AG09309 (cell line): ENCODE results near the gene CCDC137.

ENCODE experiments used
- DNase-seq: peaks from one replicate; pipeline ENCODE4 v3.0.0-alpha.2; 2010; ENCODE audit warnings: low read depth
- H3K4me3 ChIP-seq: 2 replicates; pipeline ENCODE4 v1.5.1; 2011; ENCODE audit warnings: mild to moderate bottlenecking, low read depth, low read length, moderate library complexity; ENCODE audit not compliant: control insufficient read depth
- TF ChIP-seq, protein P1 (sequence below): IDR thresholded peaks from 2 replicates; pipeline ENCODE4 v1.5.1; 2011; ENCODE audit warnings: mild to moderate bottlenecking, low read depth, low read length, inconsistent platforms; ENCODE audit not compliant: insufficient read depth, control insufficient read depth; ENCODE audit errors: missing control alignments

Gene CCDC137

DNA sequence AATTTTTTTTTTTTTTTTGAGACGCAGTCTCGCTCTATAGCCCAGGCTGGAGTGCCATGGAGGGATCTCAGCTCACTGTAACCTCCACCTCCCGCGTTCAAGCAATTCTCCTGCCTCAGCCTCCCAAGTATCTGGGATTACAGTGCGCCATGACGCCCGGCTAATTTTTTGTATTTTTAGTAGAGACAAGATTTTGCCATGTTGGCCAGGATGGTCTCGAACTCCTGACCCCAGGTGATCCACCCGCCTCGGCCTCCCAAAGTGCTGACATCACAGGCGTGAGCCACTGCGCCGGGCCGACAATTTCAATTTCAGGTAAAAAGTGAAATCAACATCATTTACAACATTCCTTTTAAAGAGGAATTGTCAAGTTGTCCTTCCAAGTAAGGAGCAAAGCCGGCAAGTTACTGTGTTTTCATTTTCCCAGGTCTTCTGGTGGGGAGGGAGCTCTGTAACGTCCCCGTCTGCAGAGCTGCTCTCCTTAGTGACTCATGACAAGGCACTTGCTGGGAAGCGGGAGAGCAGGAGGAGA, 30.5 kb upstream of the CCDC137 start:
- H3K4me3 ChIP-seq: peak overlapping the region; percentile 99
- peak; percentile 14 for DNase-seq
- TF ChIP-seq, protein P1, sequence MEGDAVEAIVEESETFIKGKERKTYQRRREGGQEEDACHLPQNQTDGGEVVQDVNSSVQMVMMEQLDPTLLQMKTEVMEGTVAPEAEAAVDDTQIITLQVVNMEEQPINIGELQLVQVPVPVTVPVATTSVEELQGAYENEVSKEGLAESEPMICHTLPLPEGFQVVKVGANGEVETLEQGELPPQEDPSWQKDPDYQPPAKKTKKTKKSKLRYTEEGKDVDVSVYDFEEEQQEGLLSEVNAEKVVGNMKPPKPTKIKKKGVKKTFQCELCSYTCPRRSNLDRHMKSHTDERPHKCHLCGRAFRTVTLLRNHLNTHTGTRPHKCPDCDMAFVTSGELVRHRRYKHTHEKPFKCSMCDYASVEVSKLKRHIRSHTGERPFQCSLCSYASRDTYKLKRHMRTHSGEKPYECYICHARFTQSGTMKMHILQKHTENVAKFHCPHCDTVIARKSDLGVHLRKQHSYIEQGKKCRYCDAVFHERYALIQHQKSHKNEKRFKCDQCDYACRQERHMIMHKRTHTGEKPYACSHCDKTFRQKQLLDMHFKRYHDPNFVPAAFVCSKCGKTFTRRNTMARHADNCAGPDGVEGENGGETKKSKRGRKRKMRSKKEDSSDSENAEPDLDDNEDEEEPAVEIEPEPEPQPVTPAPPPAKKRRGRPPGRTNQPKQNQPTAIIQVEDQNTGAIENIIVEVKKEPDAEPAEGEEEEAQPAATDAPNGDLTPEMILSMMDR: no peak

DNA sequence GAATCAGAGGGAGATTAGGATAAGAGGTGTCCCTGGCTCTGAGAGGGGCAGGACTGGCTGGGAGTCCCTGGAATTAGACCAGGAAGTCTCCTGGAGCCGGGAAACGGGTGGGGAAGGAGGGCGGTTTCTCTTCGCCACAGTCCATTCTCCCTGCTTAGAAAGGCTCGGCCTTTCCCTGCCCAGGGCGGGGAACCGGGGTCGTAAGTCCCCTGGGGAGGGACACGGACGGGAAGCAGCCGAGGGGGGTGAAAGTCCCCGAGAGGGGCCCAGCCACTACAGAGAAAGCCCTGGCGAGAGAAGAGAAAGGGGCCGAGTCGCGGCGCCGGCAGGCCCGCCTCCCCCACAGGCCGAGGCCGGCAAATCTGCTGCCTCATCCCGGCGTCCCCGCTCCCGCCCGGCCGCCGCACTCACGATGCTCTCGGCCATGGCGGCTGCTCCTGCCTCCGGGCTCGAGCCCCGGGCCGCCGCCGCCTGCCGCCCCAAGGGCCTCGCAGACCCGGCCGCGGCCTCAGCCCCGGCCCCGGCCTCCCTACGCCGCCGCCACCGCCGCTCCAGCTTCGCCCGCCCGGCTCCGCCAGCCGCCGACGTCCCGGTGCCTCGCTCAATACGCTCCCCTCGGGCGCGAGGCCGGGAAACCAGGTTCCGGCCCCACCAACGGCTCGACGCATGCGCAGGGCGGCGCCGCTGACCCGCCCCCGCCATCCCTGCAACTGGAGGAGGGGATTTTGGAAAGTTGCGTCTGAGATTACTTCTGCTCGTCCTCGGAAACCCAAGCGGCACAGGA, 29.8 kb upstream of the CCDC137 start, which contains the start of the genes NPLOC4 and TSPAN10:
Gene NPLOC4, minus strand, starts transcription at position 608 of the 784 bp plus-strand sequence. Its CDS starts 182 bp downstream, at position 426.
Gene TSPAN10, plus strand, starts transcription at position 692 of the 784 bp plus-strand sequence. CDS start 5,217 bp downstream, outside the sequence.
- H3K4me3 ChIP-seq: peak within 1 kb of the TSS; percentile 99
- DNase-seq: peak; percentile 20
- TF ChIP-seq, protein P1: no peak

DNA sequence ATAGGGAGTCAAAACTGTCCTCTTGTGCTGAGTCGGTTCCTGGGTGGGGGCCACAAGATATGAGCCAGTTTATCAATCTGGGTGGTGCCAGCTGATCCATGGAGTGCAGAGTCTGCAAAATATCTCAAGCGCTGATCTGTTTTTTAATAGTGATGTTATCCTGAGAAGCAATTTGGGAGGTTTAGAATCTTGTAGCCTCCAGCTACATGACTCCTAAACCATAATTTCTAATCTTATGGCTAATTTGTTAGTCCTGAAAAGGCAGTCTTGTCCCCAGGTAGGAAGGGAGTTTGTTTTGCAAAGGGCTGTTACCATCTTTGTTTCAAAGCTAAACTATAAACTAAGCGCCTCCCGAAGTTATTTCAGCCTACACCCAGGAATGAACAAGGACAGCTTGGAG, 27.9 kb upstream of the CCDC137 start:
- TF ChIP-seq, protein P1: no peak
- no peak overlapping the region for H3K4me3 ChIP-seq
- DNase-seq: no peak

DNA sequence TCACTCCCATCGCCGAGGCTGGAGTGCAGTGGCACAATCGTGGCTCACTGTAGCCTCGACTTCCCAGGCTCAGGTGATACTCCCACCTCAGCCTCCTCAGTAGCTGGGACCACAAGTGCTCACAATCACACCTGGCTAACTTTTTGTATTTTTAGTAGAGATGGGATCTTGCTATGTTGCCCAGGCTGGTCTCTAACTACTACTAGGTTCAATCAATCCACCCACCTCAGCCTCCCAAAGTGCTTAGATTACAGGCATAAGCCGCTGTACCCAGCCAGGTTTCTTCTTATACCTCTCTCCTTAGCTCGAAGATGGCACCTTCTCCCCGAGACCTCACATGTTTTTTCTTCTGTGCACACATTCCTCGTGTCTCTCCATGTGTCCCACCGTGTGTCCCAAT, 26.5 kb upstream of the CCDC137 start:
- no peak for DNase-seq
- TF ChIP-seq, protein P1: no peak
- no peak overlapping the region for H3K4me3 ChIP-seq

DNA sequence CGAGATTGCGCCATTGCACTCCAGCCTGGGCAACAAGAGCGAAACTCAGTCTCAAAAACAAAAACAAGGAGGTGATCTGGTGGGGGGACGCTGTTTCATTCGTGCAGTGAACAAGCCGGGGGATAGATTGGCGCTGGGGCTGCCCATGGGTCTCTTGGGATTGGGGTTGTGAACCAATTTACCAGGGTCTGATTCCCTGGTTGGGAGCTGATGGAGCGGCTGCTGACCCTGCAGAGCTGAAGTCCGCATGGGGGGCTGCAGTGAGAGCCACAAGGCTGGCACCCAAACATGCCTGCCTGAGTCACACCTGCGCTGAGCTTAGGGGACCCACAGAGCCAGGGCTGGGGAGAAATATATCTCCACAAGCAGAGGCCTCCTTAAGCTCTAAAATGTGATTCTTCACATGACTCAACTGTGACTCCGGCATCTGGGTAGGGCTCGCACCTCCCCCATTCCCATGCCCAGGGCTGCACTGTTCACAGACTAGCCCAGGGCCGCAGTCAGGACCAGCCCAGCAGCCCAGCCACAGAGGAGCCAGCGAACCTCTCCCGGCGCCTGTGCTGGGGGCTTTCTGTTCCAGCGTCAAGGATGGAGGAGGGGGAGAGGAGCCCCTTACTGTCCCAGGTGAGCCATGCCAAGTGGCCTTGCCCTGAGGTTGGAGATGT, 24.6 kb upstream of the CCDC137 start:
- DNase-seq: peak; percentile 23
- peak overlapping the region; percentile 2; the same call in 1 of the 2 replicates for H3K4me3 ChIP-seq
- TF ChIP-seq, protein P1: no peak

DNA sequence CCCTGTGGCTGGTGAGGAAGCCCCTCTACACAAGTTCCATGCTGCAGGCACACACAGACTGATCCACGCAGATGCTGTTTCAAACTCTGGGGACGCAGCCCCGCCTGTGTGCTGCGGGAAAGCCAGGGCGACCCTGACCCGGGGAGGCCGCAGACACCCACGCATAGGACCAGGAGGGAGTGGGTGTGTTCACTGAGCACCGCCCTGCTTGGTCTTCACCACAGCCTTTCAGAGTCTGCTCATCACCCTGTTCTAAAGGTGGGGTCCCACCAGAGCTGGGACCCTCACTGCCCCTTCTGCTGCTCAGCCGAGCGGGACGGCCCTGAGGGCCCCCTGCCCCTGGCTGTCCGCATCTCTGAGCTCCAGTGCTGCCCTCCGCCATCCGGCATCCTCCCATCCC, 22.0 kb upstream of the CCDC137 start:
- no peak overlapping the region for H3K4me3 ChIP-seq
- no peak for DNase-seq
- TF ChIP-seq, protein P1: no peak
